H1 (cell line): ENCODE results near the gene APOBEC3G. TPM values are rescaled to one million over a fixed set of nuclear protein-coding genes. Genes with fewer than 3 reads are reported as not detected.

Experiments
- CTCF ChIA-PET: fragments of 300-600 bp; sonication (Branson Sonifier 250); formaldehyde crosslinking; loops from one replicate; lab custom pipeline; 2021; ENCODE audit not compliant: partially characterized antibody; lab: Charles Lee
- POLR2A ChIA-PET: fragments of 300-600 bp; sonication (Branson Sonifier 250); formaldehyde crosslinking; loops from one replicate; lab custom pipeline; 2021; ENCODE audit warnings: inconsistent platforms; ENCODE audit not compliant: partially characterized antibody; lab: Charles Lee
- DNase-seq, 2 experiments: peaks; one replicate each; pipeline versions ENCODE4 v3.0.0 to v3.0.0-alpha.2; 2010 to 2022; ENCODE audit warnings: low spot score in 2 of 2, low read depth in 1 of 2, mixed read lengths in 1 of 2
- FAIRE-seq: peaks from 2 replicates; lab custom pipeline; 2011; peaks lifted over from hg19 to GRCh38; lab: Jason Lieb, UNC
- H2AFZ ChIP-seq: 2 replicates; pipeline ENCODE4 v1.8.1; 2012; ENCODE audit warnings: low read length, inconsistent platforms
- H2AK5ac ChIP-seq: 2 replicates; pipeline ENCODE4 v1.6.1; 2013; ENCODE audit warnings: low read depth, low read length
- H2BK120ac ChIP-seq: replicated peaks from 2 replicates; pipeline ENCODE3; 2013; ENCODE audit warnings: low read depth, low read length, inconsistent platforms
- H2BK12ac ChIP-seq: 2 replicates; pipeline ENCODE4 v1.6.1; 2013; ENCODE audit warnings: low read depth, low read length
- H2BK15ac ChIP-seq: 2 replicates; pipeline ENCODE4 v1.6.1; 2013; ENCODE audit warnings: low read length
- H2BK20ac ChIP-seq: 2 replicates; pipeline ENCODE4 v1.6.1; 2013; ENCODE audit warnings: low read length
- H2BK5ac ChIP-seq: 2 replicates; pipeline ENCODE4 v1.6.1; 2013; ENCODE audit warnings: low read depth, low read length
- H3K14ac ChIP-seq: 2 replicates; pipeline ENCODE4 v1.6.1; 2013; ENCODE audit warnings: inconsistent platforms; ENCODE audit not compliant: insufficient read length
- H3K18ac ChIP-seq: 2 replicates; pipeline ENCODE4 v1.6.1; 2013; ENCODE audit warnings: low read length; ENCODE audit errors: extremely low read depth
- H3K23ac ChIP-seq: 2 replicates; pipeline ENCODE4 v1.6.1; 2013; ENCODE audit warnings: inconsistent platforms; ENCODE audit not compliant: insufficient read length
- H3K23me2 ChIP-seq: 2 replicates; pipeline ENCODE4 v1.6.1; 2013; ENCODE audit warnings: low read depth, low read length
- H3K27ac ChIP-seq: 2 replicates; pipeline ENCODE4 v1.6.1; 2011; ENCODE audit warnings: low read depth, low read length, inconsistent platforms
- H3K27me3 ChIP-seq, 4 experiments: replicated peaks in 1 of 4; 1 replicate in 1 of 4; 2 replicates in 3 of 4; pipeline versions ENCODE4 v1.6.1 to v1.8.1; 2011 to 2013; ENCODE audit warnings: low read length in 3 of 4, mild to moderate bottlenecking in 3 of 4, inconsistent platforms in 2 of 4, mixed read lengths in 2 of 4, moderate library complexity in 1 of 4; ENCODE audit not compliant: control insufficient read depth in 3 of 4, insufficient read depth in 3 of 4; ENCODE audit errors: extremely low read depth in 1 of 4
- H3K36me3 ChIP-seq, 4 experiments: 2 replicates each; pipeline versions ENCODE4 v1.6.1 to v1.8.1; 2011 to 2013; ENCODE audit warnings: mild to moderate bottlenecking in 4 of 4, low read length in 3 of 4, moderate library complexity in 2 of 4, control low read depth in 1 of 4, inconsistent platforms in 1 of 4; ENCODE audit not compliant: insufficient read depth in 4 of 4, control insufficient read depth in 2 of 4
- H3K4ac ChIP-seq: replicated peaks from 2 replicates; pipeline ENCODE3; 2013; ENCODE audit warnings: low read length, low read depth, mixed read lengths, inconsistent platforms; ENCODE audit not compliant: insufficient read length
- H3K4me1 ChIP-seq, 4 experiments: replicated peaks in 1 of 4; 1 replicate in 1 of 4; 2 replicates in 3 of 4; pipeline versions ENCODE4 v1.6.1 to v1.8.1; 2011 to 2013; ENCODE audit warnings: low read length in 3 of 4, inconsistent platforms in 2 of 4, mixed read lengths in 1 of 4; ENCODE audit not compliant: insufficient read depth in 4 of 4, control insufficient read depth in 3 of 4
- H3K4me2 ChIP-seq, 2 experiments: 2 replicates each; pipeline versions ENCODE4 v1.6.1 to v1.8.1; 2011 to 2013; ENCODE audit warnings: low read depth in 2 of 2, low read length in 2 of 2, control low read depth in 1 of 2, inconsistent platforms in 1 of 2, mild to moderate bottlenecking in 1 of 2; ENCODE audit not compliant: insufficient read depth in 1 of 2
- H3K4me3 ChIP-seq, 4 experiments: fragments of 200-600, 300-600 bp in 1 of 4; sonication (generic), shearing (Covaris generic), sonication (Bioruptor Twin) in 1 of 4; 2 replicates each; pipeline versions ENCODE4 v1.5.1 to v1.8.1; 2011 to 2016; ENCODE audit warnings: low read length in 4 of 4, low read depth in 3 of 4, control low read depth in 2 of 4, inconsistent platforms in 2 of 4, mild to moderate bottlenecking in 2 of 4, mixed read lengths in 1 of 4, moderate library complexity in 1 of 4; ENCODE audit not compliant: insufficient read depth in 2 of 4; ENCODE audit errors: extremely low read depth in 1 of 4
- H3K56ac ChIP-seq: replicated peaks from 2 replicates; pipeline ENCODE3; 2013; ENCODE audit warnings: low read depth, mild to moderate bottlenecking, mixed read lengths, low read length, inconsistent platforms; ENCODE audit not compliant: insufficient read length
- H3K79me1 ChIP-seq: 2 replicates; pipeline ENCODE4 v1.6.1; 2013; ENCODE audit warnings: low read depth, low read length, control low read depth
- H3K79me2 ChIP-seq, 2 experiments: 2 replicates each; pipeline versions ENCODE4 v1.6.1 to v1.8.1; 2012 to 2013; ENCODE audit warnings: low read length in 2 of 2, mild to moderate bottlenecking in 2 of 2, inconsistent platforms in 1 of 2; ENCODE audit not compliant: insufficient read depth in 2 of 2, control insufficient read depth in 1 of 2
- H3K9ac ChIP-seq, 4 experiments: replicated peaks in 1 of 4; 1 replicate in 1 of 4; 2 replicates in 3 of 4; pipeline versions ENCODE4 v1.6.1 to v1.8.1; 2011 to 2013; ENCODE audit warnings: low read depth in 3 of 4, low read length in 3 of 4, control low read depth in 2 of 4, mild to moderate bottlenecking in 2 of 4, moderate library complexity in 2 of 4, inconsistent platforms in 1 of 4; ENCODE audit errors: extremely low read depth in 1 of 4
- H3K9me3 ChIP-seq, 2 experiments: 2 replicates each; pipeline versions ENCODE4 v1.6.1 to v1.8.1; 2012 to 2013; ENCODE audit warnings: mild to moderate bottlenecking in 2 of 2, moderate library complexity in 2 of 2, control low read depth in 1 of 2, inconsistent platforms in 1 of 2, low read depth in 1 of 2, low read length in 1 of 2, mixed read lengths in 1 of 2; ENCODE audit not compliant: insufficient read depth in 2 of 2
- H4K20me1 ChIP-seq, 2 experiments: replicated peaks in 1 of 2; 2 replicates each; pipeline versions ENCODE3 to v1.8.1; 2011 to 2013; ENCODE audit warnings: inconsistent platforms in 2 of 2, low read length in 2 of 2, mild to moderate bottlenecking in 1 of 2; ENCODE audit not compliant: insufficient read depth in 2 of 2, control insufficient read depth in 1 of 2
- H4K5ac ChIP-seq: 2 replicates; pipeline ENCODE4 v1.6.1; 2013; ENCODE audit warnings: low read length, low read depth, mixed read lengths, inconsistent platforms; ENCODE audit not compliant: insufficient read length
- H4K8ac ChIP-seq: 2 replicates; pipeline ENCODE4 v1.8.0; 2013; ENCODE audit warnings: mild to moderate bottlenecking, moderate library complexity, low read length, inconsistent platforms; ENCODE audit not compliant: insufficient read depth; ENCODE audit errors: extremely low read depth
- H4K91ac ChIP-seq: replicated peaks from 2 replicates; pipeline ENCODE3; 2013; ENCODE audit warnings: low read length, mixed read lengths, inconsistent platforms; ENCODE audit not compliant: insufficient read length
- BACH1 ChIP-seq: IDR thresholded peaks from 2 replicates; pipeline ENCODE4 v1.6.1; 2012; ENCODE audit warnings: low read length, improper control_type of control experiment
- CEBPB ChIP-seq: IDR thresholded peaks from 2 replicates; pipeline ENCODE4 v1.6.1; 2012; ENCODE audit warnings: low read depth, low read length
- CREB1 ChIP-seq: IDR thresholded peaks from 2 replicates; pipeline ENCODE4 v1.6.1; 2012; ENCODE audit warnings: inconsistent platforms
- EGR1 ChIP-seq: IDR thresholded peaks from 2 replicates; pipeline ENCODE4 v1.6.1; 2011; ENCODE audit warnings: low read depth, low read length, borderline replicate concordance
- EZH2 ChIP-seq: fragments of 200-600 bp; sonication (generic); IDR thresholded peaks from 2 replicates; pipeline ENCODE4 v1.7.1; 2012; ENCODE audit warnings: low read depth, mild to moderate bottlenecking, moderate library complexity, low read length, inconsistent platforms; ENCODE audit not compliant: severe bottlenecking
- GTF2F1 ChIP-seq: IDR thresholded peaks from 2 replicates; pipeline ENCODE4 v1.6.1; 2012; ENCODE audit warnings: low read depth, low read length, improper control_type of control experiment, borderline replicate concordance
- JUND ChIP-seq: IDR thresholded peaks from 2 replicates; pipeline ENCODE4 v1.6.1; 2011; ENCODE audit warnings: mild to moderate bottlenecking, improper control_type of control experiment, low read length
- MAFK ChIP-seq: IDR thresholded peaks from 2 replicates; pipeline ENCODE4 v1.6.1; 2012; ENCODE audit warnings: low read depth, mild to moderate bottlenecking, improper control_type of control experiment, low read length
- NANOG ChIP-seq: IDR thresholded peaks from 2 replicates; pipeline ENCODE4 v1.6.1; 2011; ENCODE audit warnings: low read length, low read depth, mild to moderate bottlenecking, inconsistent platforms; ENCODE audit not compliant: insufficient read depth, poor library complexity, severe bottlenecking
- NRF1 ChIP-seq: IDR thresholded peaks from 2 replicates; pipeline ENCODE4 v1.6.1; 2011; ENCODE audit warnings: mild to moderate bottlenecking, low read depth, low read length, improper control_type of control experiment
- POLR2A ChIP-seq, 2 experiments: IDR thresholded peaks; 1 replicate in 1 of 2; 2 replicates in 1 of 2; pipeline ENCODE4 v1.6.1; 2011; ENCODE audit warnings: low read depth in 2 of 2, low read length in 2 of 2, mild to moderate bottlenecking in 2 of 2; ENCODE audit errors: control extremely low read depth in 1 of 2
- RBBP5 ChIP-seq: IDR thresholded peaks from 2 replicates; pipeline ENCODE4 v1.7.1; 2012; ENCODE audit warnings: low read depth, mild to moderate bottlenecking, inconsistent platforms, low read length, moderate library complexity, borderline replicate concordance
- SIRT6 ChIP-seq: IDR thresholded peaks from one replicate; pipeline ENCODE4 v1.7.1; 2012; ENCODE audit warnings: low read length, inconsistent platforms
- SP2 ChIP-seq: IDR thresholded peaks from 2 replicates; pipeline ENCODE4 v1.6.1; 2012; ENCODE audit warnings: mild to moderate bottlenecking, low read length, inconsistent platforms
- TCF12 ChIP-seq: IDR thresholded peaks from 2 replicates; pipeline ENCODE4 v1.6.1; 2011; ENCODE audit warnings: low read depth, mild to moderate bottlenecking, low read length
- WGBS, 2 experiments: shearing (Covaris generic) in 1 of 2; methylation state at CpG; one replicate each; pipeline versions ENCODE4 v1.1.6 to v1.1.7; 2013 to 2015; ENCODE audit warnings: low lambda C conversion rate in 2 of 2, mixed read lengths in 2 of 2, inconsistent platforms in 1 of 2, low coverage in 1 of 2, missing lambda C conversion rate in 1 of 2; ENCODE audit not compliant: insufficient replicate concordance in 2 of 2, insufficient coverage in 1 of 2, insufficient read length in 1 of 2; ENCODE audit errors: extremely low coverage in 1 of 2, missing lambda C conversion rate in 1 of 2; 5-methylcytosine and 5-hydroxymethylcytosine counted together
- polyA plus RNA-seq, 7 experiments: library from polyadenylated mRNA; depleted of rRNA in 3 of 7; stranded (reverse) in 5 of 7; unstranded in 2 of 7; fragments of >200 nt in 5 of 7; fragments of 200-250 nt in 2 of 7; gene quantifications; 1 replicate in 5 of 7; 2 replicates in 1 of 7; 4 replicates in 1 of 7; pipeline versions ENCODE4 v1.2.1 to v1.2.3, GENCODE V29; 2011 to 2013; ENCODE audit warnings: missing spikeins in 2 of 7, mixed read lengths in 2 of 7
- total RNA-seq: library from RNA; stranded (reverse); fragmentation: NEBNext Ultra II Directional; extraction: Animal tissue kit (Norgen Biotek cat#: 25700); gene quantifications from 2 replicates; pipeline ENCODE4 v1.2.1, GENCODE V29; 2021
- TF ChIP-seq, protein P1 (sequence below): IDR thresholded peaks from 2 replicates; pipeline ENCODE4 v1.6.1; 2011; ENCODE audit warnings: low read depth, mild to moderate bottlenecking, low read length; ENCODE audit not compliant: insufficient read depth

Gene APOBEC3G
- total and polyA plus RNA-seq, 2 of the 8 experiments (the other 6 are each of a cell fraction or from before 2014, with no cell fraction given), result 1.7 to 2.0 TPM

DNA sequence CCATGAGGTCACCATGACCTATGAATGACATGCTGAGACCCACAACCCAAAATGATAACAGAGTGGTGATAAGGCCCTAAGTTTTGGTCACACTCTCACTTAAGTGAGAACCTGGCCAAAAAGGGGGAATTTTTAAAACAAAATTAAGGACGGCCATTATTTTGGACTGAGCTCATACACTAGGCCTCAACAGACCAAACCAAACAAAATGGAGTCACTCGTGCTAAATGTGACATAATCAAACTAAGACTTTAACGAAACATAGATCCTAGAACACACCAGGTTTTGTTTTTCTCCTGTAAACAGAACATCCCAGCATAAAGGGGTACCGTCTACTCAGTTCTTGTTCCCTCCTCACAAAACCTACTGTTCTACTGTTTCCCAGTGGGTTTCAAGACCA, 31.4 kb downstream of the APOBEC3G start:
- Histone ChIP-seq H3K23me2 (no peaks in the 10 kb centered on the region), H3K9me3 (no peaks in the 10 kb centered on the region), H3K4me1 (peaks cover 2 to 6% (median 4%) of the 10 kb centered on the region in 4 experiments; a peak in 4 of 7 replicates), H2BK5ac (no peak overlapping the region), H2BK20ac (no peak overlapping the region), H3K27me3 (no peaks in the 10 kb centered on the region), H3K79me2 (no peaks in the 10 kb centered on the region), H3K56ac (no peak overlapping the region), H3K4me2 (no peak overlapping the region), H3K4me3 (no peak overlapping the region), H2BK15ac (no peak overlapping the region), H3K14ac (no peak overlapping the region), H3K27ac (no peak overlapping the region), H2AFZ (no peak overlapping the region), H3K36me3 (no peaks in the 10 kb centered on the region), H3K79me1 (no peaks in the 10 kb centered on the region), H2BK12ac (no peak overlapping the region), H4K91ac (no peak overlapping the region), H4K8ac (no peak overlapping the region), H3K23ac (no peak overlapping the region), H4K20me1 (no peaks in the 10 kb centered on the region), H2BK120ac (no peak overlapping the region), H4K5ac (no peak overlapping the region), H2AK5ac (no peak overlapping the region), H3K9ac (no peak overlapping the region), H3K4ac (no peak overlapping the region), H3K18ac (no peak overlapping the region)
- ChIA-PET CTCF (interaction anchor here (0.6 to 1.3 kb wide), 3 partner anchors 9 to 339 kb away, joined by 3 to 4 read pairs (median 3); no protein-coding TSS in a partner anchor), POLR2A (interaction anchor here (1.4 to 1.5 kb wide), 2 partner anchors 16 to 204 kb away, joined by 3 read pairs; no protein-coding TSS in a partner anchor)
- WGBS, 2 experiments, result 91% methylated on average over 4 of the region's 4 CpGs; no CpG with 5 or more reads in 1 of the 2 experiments
- no peak for FAIRE-seq
- no peak for DNase-seq
- TF ChIP-seq POLR2A (IDR thresholded peaks at IDR 0.05; ENCODE audit: control extremely low read depth in 1 of 2, low read depth in 2 of 2, low read length in 2 of 2) (no peak), SP2 (no peak), BACH1 (no peak), NANOG (no peak), EZH2 (no peak), JUND (no peak), CREB1 (no peak), TCF12 (no peak), SIRT6 (no peak), EGR1 (no peak), RBBP5 (no peak), MAFK (no peak), CEBPB (no peak), GTF2F1 (no peak), NRF1 (no peak)
- TF ChIP-seq, protein P1, sequence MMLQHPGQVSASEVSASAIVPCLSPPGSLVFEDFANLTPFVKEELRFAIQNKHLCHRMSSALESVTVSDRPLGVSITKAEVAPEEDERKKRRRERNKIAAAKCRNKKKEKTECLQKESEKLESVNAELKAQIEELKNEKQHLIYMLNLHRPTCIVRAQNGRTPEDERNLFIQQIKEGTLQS, result no peak
